Esophagus mucosa (tissue), 1 donor: ENCODE data around the gene BCO2. TPM values are rescaled to one million over a fixed set of nuclear protein-coding genes. Genes with fewer than 3 reads are reported as not detected.
"Not testable (repeated sequence)": the region's sequence is repeated elsewhere in the genome, so short reads cannot be mapped to it uniquely, and the experiment has no call there.

Source experiments
- ATAC-seq: fragments of 200-7000 bp; cut with Tn5 transposase; one replicate; pipeline ENCODE4 v1.9.1; 2020
- total RNA-seq: library from RNA; stranded (reverse); gene quantifications from one replicate; pipeline ENCODE4 v1.2.4, GENCODE V29; 2023
- donor health status: DM: yes; HTN: yes; CAD: no.

BCO2 gene
- 5.7 TPM for total RNA-seq

GRCh38 chr11:112174789-112175598, at the start of gene BCO2:
Gene BCO2 (plus strand): TSS chr11:112175512. CDS start chr11:112175602, 90 bp downstream.
- peak; percentile 94 for ATAC-seq

- ATAC-seq = no peak
Measured at GRCh38 chr11:112127056-112127455, 48.3 kb upstream of the BCO2 start.

- peak; percentile 64 for ATAC-seq
Measured at GRCh38 chr11:112128483-112129121, 46.7 kb upstream of the BCO2 start.

GRCh38 chr11:112129656-112130055, 45.7 kb upstream of the BCO2 start:
- ATAC-seq = no peak

- no peak for ATAC-seq
Measured at GRCh38 chr11:112132737-112133136, 42.6 kb upstream of the BCO2 start.

- ATAC-seq = no peak
Measured at GRCh38 chr11:112134473-112134872, 40.8 kb upstream of the BCO2 start.

GRCh38 chr11:112143597-112143996, 31.7 kb upstream of the BCO2 start:
- ATAC-seq = no peak

- no peak for ATAC-seq
Measured at GRCh38 chr11:112150517-112150916, 24.8 kb upstream of the BCO2 start.

- ATAC-seq = no peak
Measured at GRCh38 chr11:112156153-112156955, 19.0 kb upstream of the BCO2 start.

GRCh38 chr11:112156956-112157766, 18.2 kb upstream of the BCO2 start:
- peak; percentile 98 for ATAC-seq

- ATAC-seq = no peak
Measured at GRCh38 chr11:112159098-112160065, 15.9 kb upstream of the BCO2 start.

GRCh38 chr11:112160091-112160848, 15.0 kb upstream of the BCO2 start:
- ATAC-seq = no peak

GRCh38 chr11:112161012-112161411, 14.3 kb upstream of the BCO2 start:
- ATAC-seq = no peak

GRCh38 chr11:112162200-112162599, 13.1 kb upstream of the BCO2 start:
- not testable (repeated sequence) for ATAC-seq

GRCh38 chr11:112162761-112163546, 12.4 kb upstream of the BCO2 start:
- peak; percentile 66 for ATAC-seq

GRCh38 chr11:112163875-112164685, 11.2 kb upstream of the BCO2 start, which contains the start of gene IL18:
Gene IL18 (minus strand): TSS chr11:112164094. CDS start chr11:112155053, 9,041 bp downstream.
- peak; percentile 90 for ATAC-seq

- no peak for ATAC-seq
Measured at GRCh38 chr11:112165049-112165448, 10.3 kb upstream of the BCO2 start.

GRCh38 chr11:112166562-112166961, 8.8 kb upstream of the BCO2 start:
- ATAC-seq = peak; percentile 60
